Endothelial cell of umbilical vein (primary cell): ENCODE data around the gene HIP1R. TPM values are rescaled to one million over a fixed set of nuclear protein-coding genes. Genes with fewer than 3 reads are reported as not detected.

Source experiments
- BruUV-seq: library from RNA; stranded (reverse); fragments of 400-500 nt; replicated peaks from 2 replicates; lab custom pipeline; 2021; lab: Mats Ljungman, UMichigan
- CTCF ChIA-PET: fragments of 300-600, 350-600 bp; sonication (Branson Sonifier 250); formaldehyde crosslinking; loops from one replicate; lab custom pipeline; 2021; ENCODE audit warnings: antibody characterized with exemption, inconsistent platforms; lab: Charles Lee
- POLR2A ChIA-PET: fragments of 300-600, 350-600 bp; sonication (Branson Sonifier 250); formaldehyde crosslinking; loops from one replicate; lab custom pipeline; 2021; ENCODE audit warnings: antibody characterized with exemption, inconsistent platforms; lab: Charles Lee
- DNase-seq: peaks from one replicate; pipeline ENCODE4 v3.0.0-alpha.2; 2011; ENCODE audit warnings: low read depth, low spot score
- FAIRE-seq: peaks from 2 replicates; lab custom pipeline; 2011; peaks lifted over from hg19 to GRCh38; lab: Jason Lieb, UNC
- H2AFZ ChIP-seq: 2 replicates; pipeline ENCODE4 v1.6.0; 2012; ENCODE audit warnings: low read depth, low read length, control low read depth, inconsistent platforms
- H3K27ac ChIP-seq: 2 replicates; pipeline ENCODE4 v1.5.1; 2011; ENCODE audit warnings: low read depth, mild to moderate bottlenecking, control low read depth, low read length, moderate library complexity; ENCODE audit not compliant: insufficient read depth
- H3K27me3 ChIP-seq, 2 experiments: 2 replicates each; pipeline versions ENCODE4 v1.6.0 to v1.6.1; 2011; ENCODE audit warnings: low read length in 2 of 2, mixed read lengths in 1 of 2; ENCODE audit not compliant: control insufficient read depth in 2 of 2, insufficient read depth in 2 of 2
- H3K36me3 ChIP-seq, 2 experiments: 2 replicates in 1 of 2; 3 replicates in 1 of 2; pipeline ENCODE4 v1.5.1; 2011; ENCODE audit warnings: low read length in 2 of 2, mild to moderate bottlenecking in 1 of 2, moderate library complexity in 1 of 2; ENCODE audit not compliant: control insufficient read depth in 2 of 2, insufficient read depth in 2 of 2; ENCODE audit errors: extremely low read depth in 1 of 2
- H3K4me1 ChIP-seq: 3 replicates; pipeline ENCODE4 v1.5.1; 2011; ENCODE audit warnings: mild to moderate bottlenecking, low read length; ENCODE audit not compliant: control insufficient read depth, insufficient read depth; ENCODE audit errors: extremely low read depth
- H3K4me2 ChIP-seq: 2 replicates; pipeline ENCODE4 v1.6.1; 2011; ENCODE audit warnings: low read length, control low read depth, mixed read lengths; ENCODE audit not compliant: insufficient read depth
- H3K4me3 ChIP-seq, 3 experiments: fragments of 200-600 bp in 1 of 3; sonication (generic), shearing (Covaris generic) in 1 of 3; replicated peaks in 1 of 3; 2 replicates each; pipeline ENCODE4 v1.5.1; 2011 to 2016; ENCODE audit warnings: control low read depth in 3 of 3, low read length in 3 of 3, mild to moderate bottlenecking in 2 of 3, inconsistent platforms in 1 of 3, low read depth in 1 of 3, moderate library complexity in 1 of 3; ENCODE audit not compliant: insufficient read depth in 1 of 3
- H3K79me2 ChIP-seq: 2 replicates; pipeline ENCODE4 v1.6.0; 2012; ENCODE audit warnings: low read length, inconsistent platforms; ENCODE audit not compliant: control insufficient read depth, insufficient read depth
- H3K9ac ChIP-seq: replicated peaks from 2 replicates; pipeline ENCODE3; 2011; ENCODE audit warnings: low read length, control low read depth; ENCODE audit not compliant: insufficient read depth; ENCODE audit errors: extremely low read depth
- H3K9me1 ChIP-seq: replicated peaks from 3 replicates; pipeline ENCODE4 v1.6.0; 2011; ENCODE audit warnings: mild to moderate bottlenecking, low read length; ENCODE audit not compliant: control insufficient read depth, insufficient read depth; ENCODE audit errors: extremely low read depth
- H3K9me3 ChIP-seq: replicated peaks from 2 replicates; pipeline ENCODE4 v1.5.1; 2012; ENCODE audit warnings: low read length, inconsistent platforms; ENCODE audit not compliant: control insufficient read depth, insufficient read depth
- H4K20me1 ChIP-seq: replicated peaks from 2 replicates; pipeline ENCODE3; 2011; ENCODE audit warnings: mild to moderate bottlenecking, low read length; ENCODE audit not compliant: control insufficient read depth, insufficient read depth; ENCODE audit errors: extremely low read depth
- EZH2 ChIP-seq: IDR thresholded peaks from 2 replicates; pipeline ENCODE4 v1.6.1; 2012; ENCODE audit warnings: borderline replicate concordance, low read depth, mild to moderate bottlenecking, moderate library complexity, low read length, inconsistent platforms; ENCODE audit not compliant: severe bottlenecking
- GATA2 ChIP-seq: IDR thresholded peaks from 2 replicates; pipeline ENCODE4 v1.7.0; 2011; ENCODE audit warnings: low read depth, mild to moderate bottlenecking, moderate library complexity, mixed read lengths, low read length; ENCODE audit not compliant: insufficient read length, insufficient read depth
- MYC ChIP-seq: IDR thresholded peaks from one replicate; pipeline ENCODE4 v1.6.1; 2011; ENCODE audit warnings: mild to moderate bottlenecking, low read depth, low read length
- dilution Hi-C: fragments of 300-500 bp; cut with MboI; formaldehyde crosslinking; loops from one replicate; pipeline ENCODE4 v1.15.0; 2019; ENCODE audit warnings: low sequenced_read_pairs; ENCODE audit not compliant: extremely low pct_ligation_motif_present
- intact Hi-C: fragments of 100-400 bp; cut with micrococcal nuclease; formaldehyde crosslinking; loops from one replicate; pipeline ENCODE4 v1.10.0; 2022
- polyA plus RNA-seq, 4 experiments: library from polyadenylated mRNA; depleted of rRNA in 3 of 4; stranded (reverse) in 3 of 4; unstranded in 1 of 4; fragments of >200 nt; gene quantifications; 2 replicates each; pipeline versions ENCODE4 v1.2.1 to v1.2.3, GENCODE V29; 2011 to 2012; ENCODE audit warnings: missing spikeins in 1 of 4
- total RNA-seq: library from RNA; stranded (reverse); gene quantifications from 2 replicates; pipeline ENCODE4 v1.2.3, GENCODE V29; 2021
- TF ChIP-seq, protein P1 (sequence below), 2 donors: IDR thresholded peaks; 1 replicate in 1 of 2; 2 replicates in 1 of 2; pipeline ENCODE4 v1.5.1; 2011; ENCODE audit warnings: low read length in 2 of 2, mild to moderate bottlenecking in 2 of 2, moderate library complexity in 2 of 2, control low read depth in 1 of 2, inconsistent platforms in 1 of 2, low read depth in 1 of 2; ENCODE audit not compliant: insufficient read depth in 1 of 2; ENCODE audit errors: extremely low read depth in 1 of 2

HIP1R gene
- total and polyA plus RNA-seq, 2 donors (not counting 3 experiments of a cell fraction or from before 2014, with no cell fraction given): 111 to 122 TPM

DNA sequence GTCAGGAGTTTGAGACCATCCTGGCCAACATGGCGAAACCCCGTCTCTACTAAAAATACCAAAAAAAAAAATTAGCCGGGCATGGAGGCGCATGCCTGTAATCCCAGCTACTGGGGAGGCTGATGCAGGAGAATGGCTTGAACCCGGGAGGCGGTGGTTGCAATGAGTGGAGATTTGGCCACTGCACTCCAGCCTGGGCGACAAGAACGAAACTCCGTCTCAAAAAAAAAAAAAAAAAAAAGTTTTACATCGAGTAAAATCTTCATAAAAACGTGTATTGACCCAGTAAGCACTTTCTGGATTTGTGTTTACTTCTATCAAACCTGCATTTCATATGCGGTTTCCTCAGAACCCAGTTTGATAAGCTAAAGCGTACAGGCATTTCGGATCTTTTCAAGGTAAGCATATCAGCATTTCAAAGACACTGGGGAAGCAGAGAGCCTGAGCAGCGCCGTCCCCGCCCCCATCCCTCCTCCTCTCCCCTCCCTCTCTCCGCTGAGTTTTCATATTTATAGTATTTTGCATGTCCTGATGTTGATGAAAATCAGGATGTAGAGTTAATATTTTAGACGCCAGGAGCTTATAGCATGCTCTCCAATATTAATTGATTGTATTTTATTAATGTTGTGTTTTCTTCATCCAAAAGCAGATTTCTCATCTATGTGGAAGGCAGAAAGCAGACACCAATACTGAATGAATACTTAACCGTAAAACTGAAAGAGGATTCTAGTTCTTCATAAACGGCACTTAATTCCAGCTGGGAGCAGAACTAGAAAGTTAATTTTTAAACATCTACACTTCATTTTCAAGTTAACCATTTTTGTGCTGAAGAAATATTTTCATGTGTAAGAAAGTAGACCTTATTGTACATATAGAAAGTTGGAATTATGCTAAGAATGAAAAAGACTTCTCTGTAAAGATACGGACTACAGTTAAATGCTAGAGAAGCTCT, 9.2 kb upstream of the HIP1R start:
- Histone ChIP-seq H3K27ac (no peak overlapping the region), H2AFZ (peak overlapping the region; percentile 93), H3K9ac (peak overlapping the region; percentile 54), H3K27me3 (peaks cover 1 to 3% of the 10 kb centered on the region in 2 experiments), H3K4me2 (peak overlapping the region; percentile 95), H3K4me1 (peaks cover 5% of the 10 kb centered on the region), H3K79me2 (no peaks in the 10 kb centered on the region), H3K9me1 (no peaks in the 10 kb centered on the region), H3K4me3 (peak overlapping the region; percentile 32 to 85 (median 83)), H4K20me1 (no peaks in the 10 kb centered on the region), H3K9me3 (no peaks in the 10 kb centered on the region), H3K36me3 (no peaks in the 10 kb centered on the region)
- intact Hi-C loops (no loop called here), dilution Hi-C loops (no loop called here)
- POLR2A ChIA-PET: no interaction called here
- peak; percentile 48 for DNase-seq
- FAIRE-seq: peak; percentile 67
- BruUV-seq: no TSS peak
- TF ChIP-seq GATA2 (no peak), MYC (no peak), EZH2 (no peak)
- TF ChIP-seq, protein P1, sequence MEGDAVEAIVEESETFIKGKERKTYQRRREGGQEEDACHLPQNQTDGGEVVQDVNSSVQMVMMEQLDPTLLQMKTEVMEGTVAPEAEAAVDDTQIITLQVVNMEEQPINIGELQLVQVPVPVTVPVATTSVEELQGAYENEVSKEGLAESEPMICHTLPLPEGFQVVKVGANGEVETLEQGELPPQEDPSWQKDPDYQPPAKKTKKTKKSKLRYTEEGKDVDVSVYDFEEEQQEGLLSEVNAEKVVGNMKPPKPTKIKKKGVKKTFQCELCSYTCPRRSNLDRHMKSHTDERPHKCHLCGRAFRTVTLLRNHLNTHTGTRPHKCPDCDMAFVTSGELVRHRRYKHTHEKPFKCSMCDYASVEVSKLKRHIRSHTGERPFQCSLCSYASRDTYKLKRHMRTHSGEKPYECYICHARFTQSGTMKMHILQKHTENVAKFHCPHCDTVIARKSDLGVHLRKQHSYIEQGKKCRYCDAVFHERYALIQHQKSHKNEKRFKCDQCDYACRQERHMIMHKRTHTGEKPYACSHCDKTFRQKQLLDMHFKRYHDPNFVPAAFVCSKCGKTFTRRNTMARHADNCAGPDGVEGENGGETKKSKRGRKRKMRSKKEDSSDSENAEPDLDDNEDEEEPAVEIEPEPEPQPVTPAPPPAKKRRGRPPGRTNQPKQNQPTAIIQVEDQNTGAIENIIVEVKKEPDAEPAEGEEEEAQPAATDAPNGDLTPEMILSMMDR (IDR thresholded peaks at IDR 0.05; ENCODE audit: extremely low read depth in 1 of 2, insufficient read depth in 1 of 2, low read depth in 1 of 2, low read length in 2 of 2): no peak
- CTCF ChIA-PET: interaction anchor here (0.9 to 6.6 kb wide), 6 partner anchors 8 to 188 kb away, joined by 3 to 58 read pairs (median 3); no protein-coding TSS in a partner anchor
